HG03439 (cell line): ENCODE data around the gene KLRC2.
"Not testable (repeated sequence)": the region's sequence is repeated elsewhere in the genome, so short reads cannot be mapped to it uniquely, and the experiment has no call there.

Source experiments
- ATAC-seq: cut with Tn5 transposase; IDR thresholded peaks from one replicate; pipeline ENCODE4 v1.9.1; 2021; ENCODE audit warnings: mild to moderate bottlenecking, moderate library complexity; ENCODE audit not compliant: unreplicated experiment

Gene KLRC2

GRCh38 chr12:10406725-10407124, 29.1 kb downstream of the KLRC2 start:
- ATAC-seq: no peak

GRCh38 chr12:10405294-10405693, 30.5 kb downstream of the KLRC2 start:
- no peak for ATAC-seq

GRCh38 chr12:10404798-10405197, 31.0 kb downstream of the KLRC2 start:
- no peak for ATAC-seq

GRCh38 chr12:10400829-10401228, 35.0 kb downstream of the KLRC2 start:
- ATAC-seq: no peak

GRCh38 chr12:10398168-10398567, 37.6 kb downstream of the KLRC2 start:
- no peak for ATAC-seq

- ATAC-seq: no peak
Observed at GRCh38 chr12:10397296-10397695, 38.5 kb downstream of the KLRC2 start.

GRCh38 chr12:10396176-10396575, 39.6 kb downstream of the KLRC2 start:
- ATAC-seq: not testable (repeated sequence)

- ATAC-seq: no peak
Observed at GRCh38 chr12:10395390-10395998, 40.3 kb downstream of the KLRC2 start.

- ATAC-seq: not testable (repeated sequence)
Observed at GRCh38 chr12:10394531-10395152, 41.2 kb downstream of the KLRC2 start.

- ATAC-seq: no peak
Observed at GRCh38 chr12:10393291-10393690, 42.5 kb downstream of the KLRC2 start.

GRCh38 chr12:10392394-10392930, 43.3 kb downstream of the KLRC2 start:
- ATAC-seq: peak; percentile 67

- not testable (repeated sequence) for ATAC-seq
Observed at GRCh38 chr12:10390991-10391390, 44.8 kb downstream of the KLRC2 start.

GRCh38 chr12:10389904-10390303, 45.9 kb downstream of the KLRC2 start, which contains the start of gene KLRK1:
Gene KLRK1, minus strand, starts transcription at chr12:10390041. Its CDS starts 1,231 bp downstream, at chr12:10388810.
- no peak for ATAC-seq

GRCh38 chr12:10388624-10389413, 47.0 kb downstream of the KLRC2 start:
- ATAC-seq: no peak

- not testable (repeated sequence) for ATAC-seq
Observed at GRCh38 chr12:10387498-10387897, 48.3 kb downstream of the KLRC2 start.

GRCh38 chr12:10386857-10387256, 49.0 kb downstream of the KLRC2 start:
- ATAC-seq: no peak

- ATAC-seq: no peak
Observed at GRCh38 chr12:10385166-10385613, 50.6 kb downstream of the KLRC2 start.

GRCh38 chr12:10384191-10384590, 51.6 kb downstream of the KLRC2 start:
- no peak for ATAC-seq

GRCh38 chr12:10381928-10382628, 53.7 kb downstream of the KLRC2 start:
- no peak for ATAC-seq
